CD8-positive, alpha-beta memory T cell (primary cell): ENCODE measurements around the gene MEIS3. TPM values are rescaled to one million over a fixed set of nuclear protein-coding genes. Genes with fewer than 3 reads are reported as not detected.
"Not testable (repeated sequence)": the region's sequence is repeated elsewhere in the genome, so short reads cannot be mapped to it uniquely, and the experiment has no call there.

ENCODE experiments used
- CTCF ChIA-PET: fragments of 350-600 bp; sonication (Branson Sonifier 250); formaldehyde crosslinking; loops from one replicate; lab custom pipeline; 2021; ENCODE audit warnings: antibody characterized with exemption; lab: Charles Lee
- POLR2A ChIA-PET: fragments of 350-600 bp; sonication (Branson Sonifier 250); formaldehyde crosslinking; loops from one replicate; lab custom pipeline; 2021; ENCODE audit warnings: antibody characterized with exemption; lab: Charles Lee
- DNase-seq, 5 donors: peaks; one replicate each; pipeline versions ENCODE4 v3.0.0 to v3.0.0-alpha.2; 2020 to 2022; ENCODE audit warnings: mixed read lengths in 1 of 5
- H3K27ac ChIP-seq: one replicate; pipeline ENCODE4 v1.7.0; 2013; ENCODE audit warnings: low read depth, mild to moderate bottlenecking, low read length, moderate library complexity
- H3K27me3 ChIP-seq: 2 replicates; pipeline ENCODE4 v1.7.0; 2013; ENCODE audit warnings: low read length, mild to moderate bottlenecking; ENCODE audit not compliant: insufficient read depth, poor library complexity, severe bottlenecking
- H3K36me3 ChIP-seq: 2 replicates; pipeline ENCODE4 v1.7.0; 2013; ENCODE audit warnings: mild to moderate bottlenecking, low read length, moderate library complexity; ENCODE audit not compliant: insufficient read depth
- H3K4me1 ChIP-seq: 2 replicates; pipeline ENCODE4 v1.7.0; 2013; ENCODE audit warnings: mild to moderate bottlenecking, low read length, moderate library complexity; ENCODE audit not compliant: insufficient read depth
- H3K4me3 ChIP-seq: 2 replicates; pipeline ENCODE4 v1.7.0; 2013; ENCODE audit warnings: mild to moderate bottlenecking, low read length
- H3K9me3 ChIP-seq: 2 replicates; pipeline ENCODE4 v1.7.0; 2013; ENCODE audit warnings: mild to moderate bottlenecking, low read length
- H3K27ac Mint-ChIP-seq, 8 donors: one replicate each; pipeline ENCODE4 v1.8.0; 2020 to 2021; ENCODE audit warnings: mixed read lengths in 8 of 8, mild to moderate bottlenecking in 6 of 8, inconsistent platforms in 3 of 8, moderate library complexity in 3 of 8
- H3K27me3 Mint-ChIP-seq, 2 donors: one replicate each; pipeline ENCODE4 v1.8.0; 2020 to 2021; ENCODE audit warnings: mixed read lengths in 2 of 2, mild to moderate bottlenecking in 1 of 2, moderate library complexity in 1 of 2
- H3K36me3 Mint-ChIP-seq, 3 donors: one replicate each; pipeline ENCODE4 v1.8.0; 2020 to 2021; ENCODE audit warnings: mixed read lengths in 3 of 3, inconsistent platforms in 1 of 3, mild to moderate bottlenecking in 1 of 3
- H3K4me1 Mint-ChIP-seq, 3 donors: one replicate each; pipeline ENCODE4 v1.8.0; 2020 to 2021; ENCODE audit warnings: mixed read lengths in 3 of 3, inconsistent platforms in 1 of 3, mild to moderate bottlenecking in 1 of 3
- H3K4me3 Mint-ChIP-seq, 7 donors: one replicate each; pipeline ENCODE4 v1.8.0; 2020 to 2021; ENCODE audit warnings: mixed read lengths in 7 of 7, mild to moderate bottlenecking in 6 of 7, moderate library complexity in 4 of 7, inconsistent platforms in 2 of 7
- H3K9me3 Mint-ChIP-seq, 5 donors: one replicate each; pipeline ENCODE4 v1.8.0; 2020 to 2022; ENCODE audit warnings: mixed read lengths in 5 of 5, mild to moderate bottlenecking in 3 of 5, moderate library complexity in 2 of 5, inconsistent platforms in 1 of 5
- polyA plus RNA-seq: library from polyadenylated mRNA; unstranded; fragments of 300-500 nt; fragmentation: Illumina TruSeq; gene quantifications from one replicate; pipeline ENCODE4 v1.2.3, GENCODE V29; 2021
- total RNA-seq, 2 experiments: library from RNA; stranded (reverse); gene quantifications; one replicate each; pipeline ENCODE4 v1.2.3, GENCODE V29; 2021

The MEIS3 gene
- total and polyA plus RNA-seq, 3 experiments from 2014 or later: not detected

DNA sequence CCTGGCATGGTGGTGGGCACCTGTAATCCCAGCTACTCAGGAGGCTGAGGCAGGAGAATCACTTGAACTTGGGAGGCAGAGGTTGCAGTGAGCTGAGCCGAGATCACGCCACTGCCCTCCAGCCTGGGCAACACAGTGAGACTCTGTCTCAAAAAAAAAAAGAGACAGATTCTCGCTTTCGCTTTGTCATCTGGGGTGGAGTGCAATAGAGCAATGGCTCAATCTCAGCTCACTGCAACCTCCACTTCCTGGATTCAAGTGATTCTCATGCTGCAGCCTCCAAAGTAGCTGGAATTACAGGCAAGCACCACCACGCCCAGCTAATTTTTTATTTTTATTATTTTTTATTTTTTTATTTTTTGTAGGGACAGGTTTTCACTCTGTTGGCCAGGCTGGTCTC lies 30.6 kb downstream of the MEIS3 start:
- H3K36me3 Mint-ChIP-seq, H3K36me3 ChIP-seq, H3K27ac ChIP-seq, H3K4me3 Mint-ChIP-seq, H3K4me1 ChIP-seq, H3K9me3 ChIP-seq, H3K27me3 ChIP-seq, H3K4me3 ChIP-seq, POLR2A ChIA-PET, H3K9me3 Mint-ChIP-seq, H3K27ac Mint-ChIP-seq, DNase-seq, H3K4me1 Mint-ChIP-seq: not testable (repeated sequence)
- peaks cover 1 to 11% of the 10 kb centered on the region in 2 donors for H3K27me3 Mint-ChIP-seq
- CTCF ChIA-PET: interaction anchor here (1.1 to 8.2 kb wide), 3 partner anchors 39 to 93 kb away, joined by 3 to 89 read pairs (median 3); partner anchors contain the start of gene DHX34

DNA sequence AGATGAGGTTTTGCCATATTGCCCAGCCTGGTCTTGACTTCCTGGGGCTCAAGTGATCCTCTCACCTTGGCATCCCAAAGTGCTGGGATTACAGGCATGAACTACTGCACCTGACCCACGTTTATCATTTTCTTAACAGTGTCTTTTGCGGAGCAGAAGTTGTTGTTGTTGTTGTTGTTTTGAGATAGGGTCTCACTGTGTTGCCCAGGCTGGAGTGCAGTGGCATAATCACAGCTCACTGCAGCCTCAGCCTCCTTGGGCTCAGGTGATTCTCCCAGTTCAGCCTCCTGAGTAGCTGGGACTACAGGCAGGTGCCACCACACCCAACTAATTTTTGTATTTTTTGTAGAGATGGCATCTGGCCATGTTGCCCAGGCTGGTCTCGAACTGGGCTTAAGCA lies 31.7 kb downstream of the MEIS3 start:
- not testable (repeated sequence) for H3K36me3 Mint-ChIP-seq, H3K27me3 Mint-ChIP-seq

DNA sequence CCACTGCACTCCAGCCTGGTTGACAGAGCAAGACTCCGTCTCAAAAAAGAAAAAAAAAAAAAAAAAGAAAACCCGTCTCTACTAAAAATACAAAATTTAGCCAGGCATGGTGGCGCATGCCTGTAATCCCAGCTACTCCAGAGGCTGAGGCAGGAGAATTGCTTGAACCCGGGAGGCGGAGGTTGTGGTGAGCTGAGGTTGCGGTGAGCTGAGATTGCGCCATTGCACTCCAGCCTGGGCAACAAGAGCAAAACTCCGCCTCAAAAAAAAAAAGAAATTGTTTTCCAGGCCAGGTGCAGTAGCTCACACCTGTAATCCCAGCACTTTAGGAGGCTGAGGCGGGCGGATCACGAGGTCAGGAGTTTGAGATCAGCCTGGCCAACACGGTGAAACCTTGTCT lies 32.7 kb downstream of the MEIS3 start:
- H3K9me3 Mint-ChIP-seq, H3K36me3 Mint-ChIP-seq, DNase-seq, H3K27ac Mint-ChIP-seq, H3K27me3 ChIP-seq, H3K4me1 ChIP-seq, H3K9me3 ChIP-seq, H3K27me3 Mint-ChIP-seq, H3K36me3 ChIP-seq, H3K4me3 Mint-ChIP-seq, H3K4me3 ChIP-seq, H3K27ac ChIP-seq: not testable (repeated sequence)
- ChIA-PET POLR2A (interaction anchor here (0.6 to 0.7 kb wide), 3 partner anchors 142 to 653 kb away, joined by 3 to 12 read pairs (median 3); no protein-coding TSS in a partner anchor), CTCF (interaction anchor here (0.9 to 8.2 kb wide), 3 partner anchors 38 to 91 kb away, joined by 3 to 89 read pairs (median 3); partner anchors contain the start of gene DHX34)
- H3K4me1 Mint-ChIP-seq: peaks cover 19 to 21% (median 21%) of the 10 kb centered on the region in 3 donors

More for the DNA sequence above, 31.7 kb downstream of the MEIS3 start:
- peak overlapping the region in 1 of 8 donors; percentile 22 for H3K27ac Mint-ChIP-seq
- H3K4me1 ChIP-seq, H3K4me3 ChIP-seq, POLR2A ChIA-PET, H3K27me3 ChIP-seq, H3K27ac ChIP-seq, H3K9me3 ChIP-seq, H3K4me3 Mint-ChIP-seq, H3K36me3 ChIP-seq, DNase-seq, H3K9me3 Mint-ChIP-seq: not testable (repeated sequence)
- CTCF ChIA-PET: interaction anchor here (8.2 kb wide), 1 partner anchor 92 kb away, joined by 89 read pairs; no protein-coding TSS in a partner anchor
- H3K4me1 Mint-ChIP-seq: peaks cover 10 to 13% (median 13%) of the 10 kb centered on the region in 3 donors

DNA sequence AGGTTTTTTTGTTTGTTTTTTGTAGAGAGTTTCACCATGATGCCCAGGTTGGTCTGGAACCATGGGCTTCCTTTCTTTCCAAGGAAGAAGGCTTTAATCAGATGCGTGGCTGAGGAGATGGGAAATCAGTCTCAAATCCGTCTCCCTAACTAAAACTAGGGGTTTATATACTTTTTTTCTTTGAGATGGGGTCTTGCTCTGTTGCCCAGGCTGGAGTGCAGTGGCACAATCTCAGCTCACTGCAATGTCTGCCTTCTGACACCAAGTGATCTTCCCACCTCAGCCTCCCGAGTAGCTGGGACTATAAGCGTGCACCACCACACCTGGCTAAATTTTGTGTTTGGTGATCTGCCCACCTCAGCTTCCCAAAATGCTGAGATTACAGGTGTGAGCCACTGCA lies 34.8 kb downstream of the MEIS3 start:
- H3K36me3 Mint-ChIP-seq: peaks cover 3 to 27% (median 10%) of the 10 kb centered on the region in 3 donors
- H3K4me3 Mint-ChIP-seq, CTCF ChIA-PET, POLR2A ChIA-PET, H3K27me3 ChIP-seq, H3K4me3 ChIP-seq, H3K27ac Mint-ChIP-seq, H3K27me3 Mint-ChIP-seq, H3K27ac ChIP-seq, H3K9me3 Mint-ChIP-seq, H3K9me3 ChIP-seq, DNase-seq: not testable (repeated sequence)
- peaks cover 21 to 32% (median 23%) of the 10 kb centered on the region in 3 donors for H3K4me1 Mint-ChIP-seq
- peaks cover 15% of the 10 kb centered on the region for H3K36me3 ChIP-seq
- peaks cover 17% of the 10 kb centered on the region for H3K4me1 ChIP-seq

DNA sequence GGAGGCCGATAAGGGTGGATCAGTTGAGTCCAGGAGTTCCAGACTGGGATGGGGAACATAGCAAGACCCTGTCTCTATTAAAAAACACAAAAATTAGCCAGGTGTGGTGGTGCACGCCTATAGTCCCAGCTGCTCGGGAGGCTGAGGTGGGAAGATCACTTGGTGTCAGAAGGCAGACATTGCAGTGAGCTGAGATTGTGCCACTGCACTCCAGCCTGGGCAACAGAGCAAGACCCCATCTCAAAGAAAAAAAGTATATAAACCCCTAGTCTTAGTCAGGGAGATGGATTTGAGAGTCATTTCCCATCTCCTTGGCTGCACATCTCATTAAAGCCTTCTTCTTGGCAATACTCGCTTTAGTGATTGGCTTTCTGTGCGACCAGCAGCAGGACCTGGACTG lies 35.4 kb downstream of the MEIS3 start:
- POLR2A ChIA-PET: interaction anchor here (0.7 kb wide), 1 partner anchor 98 kb away, joined by 5 read pairs; no protein-coding TSS in a partner anchor
- DNase-seq, H3K27ac ChIP-seq, CTCF ChIA-PET, H3K27me3 ChIP-seq, H3K27me3 Mint-ChIP-seq, H3K9me3 ChIP-seq, H3K4me3 ChIP-seq, H3K9me3 Mint-ChIP-seq: not testable (repeated sequence)
- Mint-ChIP-seq H3K36me3 (peaks cover 3 to 31% (median 10%) of the 10 kb centered on the region in 3 donors), H3K27ac (peak overlapping the region in 1 of 8 donors; percentile 38), H3K4me1 (peaks cover 21 to 32% (median 23%) of the 10 kb centered on the region in 3 donors), H3K4me3 (peak overlapping the region in 1 of 7 donors; percentile 65)
- Histone ChIP-seq H3K4me1 (peaks cover 17% of the 10 kb centered on the region), H3K36me3 (peaks cover 15% of the 10 kb centered on the region)

DNA sequence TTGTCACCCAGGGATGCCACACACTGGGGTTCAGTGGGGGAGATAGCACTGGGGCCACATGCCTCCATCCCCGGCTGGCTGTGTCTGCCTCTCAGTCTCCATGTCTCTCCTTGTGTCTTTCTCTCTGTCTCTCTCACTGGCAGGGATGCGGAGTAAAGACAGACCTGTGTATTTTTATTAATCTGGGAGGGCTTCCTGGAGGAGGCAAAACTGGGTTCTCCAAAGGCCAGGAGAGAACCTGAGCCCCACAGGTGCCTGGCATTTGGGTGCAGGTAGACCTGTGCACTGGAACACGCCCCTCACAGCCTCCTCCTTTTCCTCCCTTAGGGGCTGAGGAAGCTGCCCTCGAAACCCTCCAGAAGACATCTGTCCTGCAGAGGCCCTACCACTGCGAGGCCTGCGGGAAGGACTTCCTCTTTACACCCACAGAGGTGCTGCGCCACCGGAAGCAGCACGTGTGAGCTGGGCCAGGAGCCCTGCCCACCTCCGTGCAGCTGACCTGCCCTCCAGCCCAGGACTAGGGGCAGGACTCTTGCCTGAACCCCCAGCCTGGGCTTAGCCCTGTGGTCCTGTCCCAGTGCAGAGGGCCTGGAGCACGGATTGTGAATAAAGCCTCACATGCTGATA lies 37.6 kb downstream of the MEIS3 start:
- Mint-ChIP-seq H3K36me3 (peaks cover 3 to 45% (median 10%) of the 10 kb centered on the region in 3 donors), H3K27me3 (peaks cover 0 to 2% of the 10 kb centered on the region in 2 donors), H3K4me3 (peak overlapping the region in 5 of 7 donors; percentile 12 to 76 (median 49))

DNA sequence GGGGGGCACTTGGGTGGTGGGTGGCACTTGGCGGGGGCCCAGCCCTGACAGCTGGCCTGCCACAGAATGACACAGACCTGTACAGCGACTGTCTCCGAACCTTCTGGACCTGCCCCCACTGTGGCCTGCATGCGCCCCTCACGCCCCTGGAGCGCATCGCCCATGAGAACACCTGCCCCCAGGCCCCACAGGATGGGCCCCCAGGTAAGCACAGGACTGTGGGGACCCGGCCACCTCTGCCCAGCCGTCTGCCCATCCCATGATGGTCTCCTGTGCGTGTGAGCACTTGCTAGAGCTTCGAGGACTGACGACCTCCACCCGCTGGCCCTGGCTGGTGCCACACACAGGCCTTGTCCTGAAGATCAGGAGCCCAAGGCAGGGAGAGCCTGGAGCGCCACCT lies 38.2 kb downstream of the MEIS3 start:
- POLR2A ChIA-PET: interaction anchor here (0.5 to 1.7 kb wide), 2 partner anchors 32 to 440 kb away, joined by 3 to 5 read pairs; partner anchors contain the start of gene DHX34
- Histone ChIP-seq H3K4me1 (peaks cover 17% of the 10 kb centered on the region), H3K27ac (peak overlapping the region; percentile 24), H3K27me3 (no peaks in the 10 kb centered on the region), H3K9me3 (no peaks in the 10 kb centered on the region), H3K4me3 (no peak overlapping the region), H3K36me3 (peaks cover 15% of the 10 kb centered on the region)
- Mint-ChIP-seq H3K4me3 (peak overlapping the region in 3 of 7 donors; percentile 26 to 61 (median 49)), H3K36me3 (peaks cover 3 to 51% (median 10%) of the 10 kb centered on the region in 3 donors), H3K27ac (peak overlapping the region in 7 of 8 donors; percentile 13 to 91 (median 87)), H3K9me3 (no peaks in the 10 kb centered on the region), H3K27me3 (peaks cover 0 to 2% of the 10 kb centered on the region in 2 donors), H3K4me1 (peaks cover 21 to 32% (median 23%) of the 10 kb centered on the region in 3 donors)
- CTCF ChIA-PET: interaction anchor here (3.5 kb wide), 1 partner anchor 10 kb away, joined by 22 read pairs; no protein-coding TSS in a partner anchor
- no peak for DNase-seq

More for the DNA sequence above, 37.6 kb downstream of the MEIS3 start:
- Histone ChIP-seq H3K27me3 (no peaks in the 10 kb centered on the region), H3K4me3 (no peak overlapping the region), H3K4me1 (peaks cover 17% of the 10 kb centered on the region), H3K27ac (peak overlapping the region; percentile 24), H3K9me3 (no peaks in the 10 kb centered on the region), H3K36me3 (peaks cover 15% of the 10 kb centered on the region)
- DNase-seq: peak; percentile 11 to 64 (median 21)
- ChIA-PET CTCF (interaction anchor here (3.5 kb wide), 1 partner anchor 9 kb away, joined by 22 read pairs; no protein-coding TSS in a partner anchor), POLR2A (interaction anchor here (0.5 to 1.7 kb wide), 2 partner anchors 33 to 441 kb away, joined by 3 to 5 read pairs; partner anchors contain the start of gene DHX34)
- Mint-ChIP-seq H3K9me3 (no peaks in the 10 kb centered on the region), H3K27ac (peak overlapping the region; percentile 13 to 91 (median 84)), H3K4me1 (peaks cover 21 to 32% (median 23%) of the 10 kb centered on the region in 3 donors)

DNA sequence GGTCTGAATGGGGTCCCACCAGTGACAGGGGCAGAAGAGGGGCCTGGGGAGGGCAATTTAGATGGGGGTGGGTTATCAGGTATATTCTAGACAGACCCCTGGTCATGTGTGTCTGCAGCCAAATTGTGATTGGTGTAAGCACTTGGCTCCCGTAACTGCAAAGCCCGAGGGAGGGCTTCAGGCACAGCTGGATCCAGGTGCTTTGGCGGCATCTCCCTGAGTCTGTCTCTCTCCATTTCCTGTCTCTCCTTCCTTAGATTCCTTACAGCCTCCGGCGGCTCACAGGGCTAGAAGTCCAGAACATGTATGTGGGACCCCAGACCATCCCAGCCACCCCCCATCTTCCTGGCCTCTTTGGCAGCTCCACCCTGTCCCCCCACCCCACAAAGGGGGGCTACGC lies 38.8 kb downstream of the MEIS3 start:
- H3K27ac Mint-ChIP-seq: peak overlapping the region in 5 of 8 donors; percentile 29 to 81 (median 68)
- CTCF ChIA-PET: interaction anchor here (3.5 kb wide), 1 partner anchor 11 kb away, joined by 22 read pairs; no protein-coding TSS in a partner anchor
- H3K4me3 Mint-ChIP-seq: no peak overlapping the region
- Histone ChIP-seq H3K4me1 (peaks cover 17% of the 10 kb centered on the region), H3K27me3 (no peaks in the 10 kb centered on the region), H3K27ac (no peak overlapping the region), H3K9me3 (no peaks in the 10 kb centered on the region), H3K36me3 (peaks cover 15% of the 10 kb centered on the region), H3K4me3 (no peak overlapping the region)
- peaks cover 3 to 56% (median 10%) of the 10 kb centered on the region in 3 donors for H3K36me3 Mint-ChIP-seq
- H3K9me3 Mint-ChIP-seq: no peaks in the 10 kb centered on the region
- peaks cover 21 to 32% (median 23%) of the 10 kb centered on the region in 3 donors for H3K4me1 Mint-ChIP-seq
- DNase-seq: no peak
- POLR2A ChIA-PET: no interaction called here
- peaks cover 0 to 2% of the 10 kb centered on the region in 2 donors for H3K27me3 Mint-ChIP-seq
